NK-92 (cell line): Measurements from ENCODE around the gene NT5E.
"Not testable (repeated sequence)": the region's sequence is repeated elsewhere in the genome, so short reads cannot be mapped to it uniquely, and the experiment has no call there.

Experiments used
- DNase-seq: peaks from one replicate; lab custom pipeline; 2025; ENCODE audit not compliant: unreplicated experiment; lab: John Stamatoyannopoulos, UW

NT5E gene

GRCh38 chr6:85484948-85485347 lies 35.1 kb downstream of the NT5E start:
- no peak for DNase-seq

DNA sequence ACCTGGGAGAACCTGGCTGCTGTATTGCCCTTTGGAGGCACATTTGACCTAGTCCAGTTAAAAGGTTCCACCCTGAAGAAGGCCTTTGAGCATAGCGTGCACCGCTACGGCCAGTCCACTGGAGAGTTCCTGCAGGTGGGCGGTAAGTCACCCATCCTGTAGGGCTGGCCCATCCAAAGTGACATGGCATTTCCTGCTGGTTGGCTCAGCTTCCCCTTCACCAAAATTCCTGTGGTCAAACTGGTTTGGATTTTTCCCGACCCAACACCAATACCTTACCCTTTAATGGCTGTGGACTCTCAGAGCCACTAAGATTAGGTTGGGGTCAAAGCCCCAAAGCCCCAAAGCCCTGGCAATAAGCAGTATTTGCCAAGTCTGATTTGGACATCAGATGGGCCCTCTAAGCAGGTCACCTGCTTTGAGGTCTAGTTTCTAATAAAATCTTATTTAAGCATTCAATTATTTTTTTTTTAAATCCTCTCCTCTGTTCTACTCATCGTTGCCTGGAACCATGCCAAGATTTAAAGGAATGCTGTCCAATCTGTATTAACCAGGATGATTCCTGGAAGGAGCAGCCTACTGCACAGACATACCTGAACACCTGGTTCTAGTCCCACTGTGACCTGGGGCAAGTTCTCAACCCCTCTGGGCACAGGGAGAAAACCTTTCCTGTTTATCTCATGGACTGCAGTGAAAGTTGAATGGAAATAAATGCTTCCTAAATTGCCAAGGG lies 40.8 kb downstream of the NT5E start:
- DNase-seq = no peak

DNA sequence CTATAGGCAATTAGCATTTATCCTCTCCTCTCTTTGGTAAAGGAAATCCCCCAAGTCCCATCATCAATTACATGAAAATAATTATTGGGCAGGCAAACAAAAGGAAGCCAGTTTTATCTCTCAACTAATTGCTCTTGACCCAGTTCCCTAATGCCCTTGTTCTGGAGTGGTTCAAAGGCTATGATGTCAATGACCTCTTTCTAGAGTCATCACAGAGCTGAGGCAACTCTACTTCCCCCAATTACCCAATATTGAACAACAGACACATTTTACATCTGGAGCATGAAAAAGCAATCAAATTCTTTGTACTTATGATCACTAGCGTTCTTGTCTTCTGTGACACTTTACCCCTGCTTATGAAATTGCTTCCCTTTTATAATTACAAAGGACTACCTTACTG lies 43.5 kb downstream of the NT5E start:
- DNase-seq = no peak

DNA sequence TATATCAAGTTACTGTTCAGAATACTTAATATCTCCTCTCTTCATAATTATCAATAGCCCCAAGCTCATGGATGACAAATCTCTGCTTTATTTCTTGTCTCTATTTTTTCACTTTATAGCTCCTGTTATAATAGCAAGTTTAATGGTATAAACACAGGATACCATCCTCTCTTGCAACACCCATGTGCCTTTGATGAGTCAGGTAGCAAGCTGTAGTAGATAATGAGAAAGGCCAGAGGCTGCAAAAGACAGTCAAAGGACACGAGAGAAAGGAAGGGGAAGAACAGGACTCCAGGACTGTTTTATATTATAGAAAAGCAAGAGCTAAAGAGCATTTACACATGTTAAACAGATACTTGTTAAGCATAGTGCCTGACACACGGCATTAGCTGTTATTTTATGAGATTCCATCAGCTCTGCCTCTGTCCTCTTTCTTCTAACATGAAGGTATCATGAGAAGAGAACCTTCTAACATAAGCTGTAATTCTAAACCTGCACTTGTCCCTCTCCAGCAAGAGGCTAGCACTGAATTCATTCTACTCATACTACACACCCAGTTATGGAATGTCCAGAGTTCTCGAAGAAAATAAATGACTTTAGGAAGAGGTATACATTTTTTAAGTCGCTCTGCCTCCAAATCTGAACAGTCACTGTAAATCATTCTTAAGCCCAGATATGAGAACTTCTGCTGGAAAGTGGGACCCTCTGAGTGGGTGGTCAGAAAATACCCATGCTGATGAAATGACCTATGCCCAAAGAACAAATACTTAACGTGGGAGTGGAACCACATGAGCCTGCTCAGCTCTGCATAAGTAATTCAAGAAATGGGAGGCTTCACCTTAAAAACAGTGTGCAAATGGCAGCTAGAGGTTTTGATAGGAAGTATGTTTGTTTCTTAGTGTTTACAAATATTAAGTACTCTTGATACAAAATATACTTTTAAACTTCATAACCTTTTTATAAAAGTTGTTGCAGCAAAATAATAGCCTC lies 45.0 kb downstream of the NT5E start:
- no peak for DNase-seq

GRCh38 chr6:85496009-85496579 lies 46.2 kb downstream of the NT5E start:
- no peak for DNase-seq

GRCh38 chr6:85496856-85497255 lies 47.0 kb downstream of the NT5E start:
- no peak for DNase-seq

DNA sequence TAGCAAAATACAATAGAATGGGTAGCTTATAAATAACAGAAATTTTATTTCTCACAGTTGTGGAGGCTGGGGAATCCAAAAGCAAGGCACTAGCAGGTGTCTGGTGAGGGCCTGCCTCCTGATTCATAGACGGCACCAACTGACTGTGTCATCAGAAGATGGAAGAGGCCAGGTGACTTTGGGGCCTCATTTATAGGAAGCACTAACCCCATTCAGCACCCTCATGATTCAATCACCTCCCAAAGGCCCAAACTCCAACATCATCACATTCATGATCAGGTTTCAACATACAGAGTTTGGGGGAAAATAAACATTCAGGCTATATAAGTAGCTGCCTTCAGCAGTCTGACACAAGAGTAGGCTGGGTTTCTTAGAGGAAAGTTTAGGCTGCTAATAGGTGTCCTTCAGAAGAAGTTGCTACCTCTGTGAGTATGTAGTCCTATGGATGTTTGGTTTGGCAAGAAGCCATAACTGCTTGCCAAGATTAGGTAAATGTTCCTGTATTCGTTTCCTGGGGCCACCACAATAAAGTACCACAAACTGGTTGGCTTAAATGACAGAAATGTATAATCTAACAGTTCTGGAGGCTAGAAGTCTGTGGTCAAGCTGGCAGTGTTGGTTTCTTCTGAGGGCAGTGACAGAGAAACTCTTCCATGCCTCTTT lies 48.8 kb downstream of the NT5E start:
- DNase-seq = no peak

- no peak for DNase-seq
These were observed 56.7 kb downstream of the NT5E start for GRCh38 chr6:85506441-85507093.

DNA sequence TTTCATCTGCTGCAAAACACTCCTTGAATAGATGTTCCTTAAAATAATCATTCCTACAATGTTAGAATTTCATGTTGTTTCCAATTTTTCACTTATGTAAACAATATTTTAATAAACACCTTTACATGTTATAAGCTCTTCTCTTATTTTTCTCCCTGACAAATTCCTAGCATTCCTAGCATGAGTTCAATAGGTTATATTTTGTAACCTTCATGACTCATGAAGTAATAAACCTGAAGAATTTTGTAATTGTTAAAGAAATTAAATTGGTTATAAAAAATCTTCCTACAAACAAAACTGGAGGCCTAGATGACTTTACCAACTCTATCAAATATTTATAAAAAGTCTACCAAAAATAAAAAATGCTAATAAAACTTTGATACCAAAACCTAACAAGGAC lies 66.3 kb downstream of the NT5E start:
- DNase-seq = no peak

DNA sequence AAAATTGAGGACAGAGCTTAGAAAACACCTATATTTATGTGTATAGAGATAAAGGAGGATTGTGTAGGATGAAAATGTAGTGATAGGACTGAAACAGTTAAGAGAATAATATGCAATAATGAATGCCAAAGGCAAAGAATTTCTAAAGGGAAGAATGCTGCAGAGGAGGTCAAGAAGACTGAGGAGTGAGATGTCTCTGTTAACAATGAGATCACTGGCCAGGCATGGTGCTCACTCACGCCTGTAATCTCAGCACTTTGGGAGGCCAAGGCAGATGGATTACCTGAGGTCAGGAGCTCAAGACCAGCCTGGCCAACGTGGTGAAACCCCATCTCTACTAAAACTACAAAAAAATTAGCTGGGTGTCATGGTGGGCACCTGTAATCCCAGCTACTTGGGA lies 74.4 kb downstream of the NT5E start:
- DNase-seq = not testable (repeated sequence)

- DNase-seq = no peak
These were observed 87.2 kb downstream of the NT5E start for GRCh38 chr6:85537055-85537494.

DNA sequence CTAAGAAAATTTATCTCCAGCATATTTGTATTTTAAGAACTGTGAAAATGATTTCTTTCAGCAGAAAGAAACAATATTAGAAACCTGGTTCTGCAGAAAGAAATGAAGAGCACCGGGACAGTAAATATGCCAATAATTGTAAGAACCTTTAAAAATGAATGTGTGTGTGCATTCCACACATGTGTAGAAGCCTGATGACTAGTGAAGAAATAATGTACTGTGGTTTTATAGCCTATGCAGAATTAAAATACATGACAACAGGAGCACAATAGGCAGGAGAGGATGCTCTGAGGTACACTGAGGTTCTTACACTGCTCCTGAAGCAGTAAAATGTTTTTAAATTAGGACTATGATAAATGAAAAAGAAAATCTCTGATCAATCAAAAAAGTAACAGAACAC lies 94.9 kb downstream of the NT5E start:
- DNase-seq = no peak
